GM18861 (cell line): ENCODE results near the gene PRPS1.
"Not testable (repeated sequence)": the region's sequence is repeated elsewhere in the genome, so short reads cannot be mapped to it uniquely, and the experiment has no call there.

Source experiments
- ATAC-seq: cut with Tn5 transposase; IDR thresholded peaks from one replicate; pipeline ENCODE4 v1.9.1; 2021; ENCODE audit not compliant: unreplicated experiment

PRPS1 gene

GRCh38 chrX:107627838-107628661 is at the start of gene PRPS1:
Gene PRPS1 (plus strand): TSS chrX:107628510. CDS start chrX:107628629, 119 bp downstream.
- peak; percentile 99 for ATAC-seq

GRCh38 chrX:107579956-107580355 is 48.4 kb upstream of the PRPS1 start:
- no peak for ATAC-seq

GRCh38 chrX:107581923-107582322 is 46.4 kb upstream of the PRPS1 start:
- ATAC-seq: no peak

- no peak for ATAC-seq
Observed at GRCh38 chrX:107589243-107589642, 39.1 kb upstream of the PRPS1 start.

DNA sequence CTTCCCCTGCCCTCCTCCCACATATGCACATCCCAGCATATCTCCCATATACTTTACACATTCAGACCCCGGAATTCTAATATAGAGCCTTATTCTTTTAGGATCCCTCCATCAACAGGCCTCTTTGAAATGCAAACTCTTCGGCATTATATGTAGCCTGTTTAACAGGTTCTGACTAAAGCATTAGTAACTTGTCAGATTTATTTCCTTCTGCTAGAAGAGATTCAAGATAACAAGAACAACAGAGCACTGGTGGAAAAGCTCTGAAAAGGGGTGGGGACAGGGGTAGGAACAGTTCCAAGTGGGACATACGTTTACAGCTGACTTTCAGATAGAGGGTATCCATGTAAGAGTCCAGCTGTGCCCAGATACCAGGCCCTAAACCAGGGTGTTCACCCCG is 31.7 kb upstream of the PRPS1 start:
- ATAC-seq: no peak

DNA sequence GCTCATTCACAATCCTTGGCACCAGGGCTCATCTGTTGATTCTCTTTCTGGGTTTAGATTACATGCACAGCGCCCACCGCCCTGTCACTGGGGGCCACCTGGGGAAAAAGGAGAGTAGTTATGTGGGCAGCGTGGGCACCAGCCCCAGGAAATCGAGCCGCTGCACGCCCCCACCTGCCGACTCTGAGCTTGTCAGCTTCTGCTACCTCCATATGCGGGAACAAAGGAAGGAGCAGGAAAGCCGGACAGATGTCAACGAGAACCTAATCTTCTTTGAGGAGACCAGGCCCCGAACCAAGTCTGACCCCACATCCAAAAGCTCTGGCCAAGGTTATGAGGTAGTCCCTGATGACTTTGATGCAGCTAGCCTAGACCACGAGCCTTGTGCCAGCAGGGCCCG is 31.0 kb upstream of the PRPS1 start:
- no peak for ATAC-seq

DNA sequence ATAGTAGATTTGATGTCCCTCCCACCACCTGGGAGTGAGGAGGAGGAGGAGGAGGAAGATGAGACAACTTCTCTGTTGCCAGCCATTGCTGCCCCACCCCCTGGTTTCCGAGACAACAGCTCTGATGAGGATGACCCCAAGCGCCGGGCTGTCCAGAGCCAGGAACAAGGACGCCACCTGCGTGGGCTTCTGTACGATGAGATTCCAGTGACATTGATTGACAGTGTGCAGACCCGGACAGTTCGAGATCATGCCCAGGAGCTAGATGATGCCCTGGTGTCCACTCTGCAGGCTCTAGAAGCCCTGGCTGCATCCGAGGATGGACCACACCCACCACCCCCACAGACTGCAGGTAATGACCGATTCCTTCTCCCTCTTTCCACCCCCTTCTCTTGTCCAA is 30.5 kb upstream of the PRPS1 start:
- ATAC-seq: no peak

- no peak for ATAC-seq
Observed at GRCh38 chrX:107599450-107599861, 28.9 kb upstream of the PRPS1 start.

DNA sequence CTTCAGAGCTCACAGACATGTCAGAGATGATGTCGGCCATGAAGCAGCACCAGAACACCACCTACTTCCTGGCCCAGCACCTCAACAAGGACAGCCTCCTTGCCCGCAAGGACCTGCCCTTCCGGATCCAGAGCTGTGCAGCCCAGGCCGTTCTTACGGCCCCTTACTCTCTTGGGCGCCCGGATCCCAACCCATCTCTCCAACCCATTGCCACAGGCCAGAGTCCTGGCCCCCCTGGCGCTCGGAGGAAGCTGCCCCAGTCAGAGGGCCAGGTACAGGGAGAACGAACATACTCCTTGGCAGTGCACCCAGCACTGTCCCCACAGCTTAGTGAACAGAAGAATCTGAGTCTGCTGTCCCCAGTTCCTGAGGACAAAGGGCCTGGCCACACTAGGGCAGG is 27.9 kb upstream of the PRPS1 start:
- ATAC-seq: no peak

DNA sequence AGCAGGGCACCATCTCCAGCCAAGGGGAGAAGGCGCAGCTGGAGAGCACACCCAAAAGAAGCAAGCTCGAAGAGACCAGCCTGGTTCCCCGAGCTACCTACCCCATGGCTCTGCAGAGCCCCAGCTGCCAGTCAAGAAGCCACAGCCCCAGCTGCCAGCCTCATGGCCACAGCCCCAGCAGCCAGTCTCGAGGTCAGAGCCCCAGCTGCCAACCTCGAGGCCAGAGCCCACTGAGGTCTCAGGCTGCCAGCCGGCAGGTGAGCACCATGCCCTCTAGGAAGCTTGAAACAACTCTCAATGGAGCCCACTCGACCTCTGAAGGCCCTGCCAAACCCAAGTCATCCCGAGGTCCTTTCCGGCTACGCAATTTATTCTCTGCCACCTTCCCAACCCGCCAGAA is 27.0 kb upstream of the PRPS1 start:
- no peak for ATAC-seq

DNA sequence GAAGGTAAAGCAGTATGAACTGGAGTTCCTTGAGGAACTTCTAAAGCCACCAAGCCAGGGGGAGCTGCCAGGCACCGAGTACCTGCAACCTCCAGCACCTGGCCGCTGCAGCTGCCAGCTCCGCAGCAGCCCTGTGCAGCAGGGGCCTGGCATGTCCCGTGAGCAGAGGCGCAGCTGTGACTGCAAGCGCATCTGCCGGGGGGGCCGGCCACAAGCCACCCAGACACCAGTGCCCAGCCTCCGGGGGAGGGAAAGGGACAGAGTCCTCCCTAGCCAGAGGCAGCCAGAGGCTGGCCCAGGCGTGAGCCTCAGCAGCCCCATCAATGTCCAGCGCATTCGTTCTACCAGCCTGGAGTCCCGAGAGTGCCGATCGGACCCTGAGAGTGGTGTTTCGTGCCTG is 26.6 kb upstream of the PRPS1 start:
- no peak for ATAC-seq

GRCh38 chrX:107602694-107603239 is 25.5 kb upstream of the PRPS1 start:
- ATAC-seq: no peak

- ATAC-seq: no peak
Observed at GRCh38 chrX:107603429-107604159, 24.7 kb upstream of the PRPS1 start.

DNA sequence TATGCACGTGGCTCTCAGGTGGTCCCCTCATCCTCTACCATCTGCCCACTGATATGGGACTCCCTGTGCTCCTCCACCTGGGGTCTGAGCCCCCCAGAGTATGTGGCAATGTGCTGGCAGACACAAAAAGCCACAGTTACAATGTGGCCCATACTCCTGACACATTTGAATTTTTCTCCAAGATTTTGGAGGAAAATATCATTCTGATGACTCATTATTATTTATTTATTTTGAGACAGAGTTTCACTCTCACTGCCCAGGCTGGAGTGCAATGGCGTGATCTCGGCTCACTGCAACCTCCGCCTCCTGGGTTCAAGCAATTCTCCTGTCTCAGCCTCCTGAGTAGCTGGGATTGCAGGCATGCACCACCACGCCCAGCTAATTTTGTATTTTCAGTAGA is 19.2 kb upstream of the PRPS1 start:
- not testable (repeated sequence) for ATAC-seq

- no peak for ATAC-seq
Observed at GRCh38 chrX:107610667-107611066, 17.6 kb upstream of the PRPS1 start.

GRCh38 chrX:107619885-107620322 is 8.4 kb upstream of the PRPS1 start:
- ATAC-seq: no peak

DNA sequence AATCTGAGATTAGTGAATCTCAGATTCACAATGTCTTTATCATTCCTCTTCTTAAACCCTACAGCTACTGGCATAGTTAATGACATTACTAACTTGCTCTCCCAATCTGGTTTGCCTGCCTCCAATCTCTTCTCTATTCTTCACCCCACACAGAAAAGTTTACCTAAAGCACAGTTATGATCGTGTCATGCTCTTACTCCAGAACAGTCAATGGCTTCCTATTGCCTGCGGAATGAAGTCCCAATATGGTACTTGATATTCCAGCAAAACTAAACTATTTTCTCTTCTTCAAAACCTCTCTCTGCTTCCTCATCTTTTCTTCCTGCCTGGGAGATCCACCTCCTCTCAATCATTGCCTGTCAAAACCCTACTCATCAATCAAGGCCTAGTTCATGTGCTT is 3.4 kb upstream of the PRPS1 start:
- no peak for ATAC-seq

GRCh38 chrX:107625739-107626138 is 2.6 kb upstream of the PRPS1 start:
- no peak for ATAC-seq

GRCh38 chrX:107626481-107626880 is 1.8 kb upstream of the PRPS1 start:
- ATAC-seq: no peak

GRCh38 chrX:107626916-107627315 is 1.4 kb upstream of the PRPS1 start:
- no peak for ATAC-seq

DNA sequence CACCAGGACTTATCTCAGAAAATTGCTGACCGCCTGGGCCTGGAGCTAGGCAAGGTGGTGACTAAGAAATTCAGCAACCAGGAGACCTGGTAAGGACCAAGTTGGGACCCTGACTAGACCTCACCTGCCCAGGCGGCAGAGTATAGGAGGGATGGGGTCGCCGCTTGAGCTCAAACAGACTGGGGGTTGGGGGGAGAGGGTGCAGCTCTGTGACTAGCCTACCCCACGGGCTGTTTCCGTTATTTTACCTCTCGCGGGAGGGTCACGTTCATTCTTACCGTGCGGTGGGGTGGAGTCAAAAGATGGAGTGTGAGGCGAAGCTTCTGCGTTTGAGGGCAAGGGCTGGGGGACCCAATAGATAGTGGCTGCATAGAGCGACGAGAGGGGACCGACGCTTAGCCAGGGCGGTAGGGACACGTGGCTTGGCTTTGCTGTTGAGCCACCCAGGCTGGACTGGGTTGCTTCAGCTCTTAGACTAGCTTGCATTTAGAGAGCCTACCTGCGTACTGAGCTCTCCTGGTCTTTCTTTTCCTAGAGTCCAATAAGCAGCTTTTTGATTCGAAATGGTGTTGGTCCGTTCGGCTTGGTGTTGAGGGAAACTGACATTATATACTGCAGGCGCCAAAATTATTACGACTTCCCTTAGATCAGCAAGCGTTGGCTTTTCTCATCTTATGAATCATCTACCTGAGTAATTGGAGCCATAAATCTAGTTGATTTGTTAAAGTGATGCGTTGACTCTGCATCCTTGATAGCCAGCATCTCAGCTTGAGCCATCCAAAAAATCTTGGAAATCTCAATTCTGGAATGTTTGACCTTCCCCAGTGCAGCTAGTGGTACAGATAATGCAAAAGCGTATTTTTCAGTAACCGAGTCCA is 591 bp downstream of the PRPS1 start:
- ATAC-seq: peak; percentile 17
